HepG2 (cell line): ENCODE results near the gene CNOT1. TPM values are rescaled to one million over a fixed set of nuclear protein-coding genes. Genes with fewer than 3 reads are reported as not detected.

Source experiments
- ATAC-seq: fragments of 200-7000 bp; cut with Tn5 transposase; 3 replicates; pipeline ENCODE4 v1.9.1; 2020; ENCODE audit warnings: mild to moderate bottlenecking, moderate library complexity
- BruUV-seq: library from RNA; stranded (reverse); fragments of 400-500 nt; replicated peaks from 2 replicates; lab custom pipeline; 2021; lab: Mats Ljungman, UMichigan
- CTCF ChIA-PET: fragments of 300-600 bp; formaldehyde crosslinking; extraction: SDS; loops from one replicate; lab custom pipeline; 2021; ENCODE audit warnings: low total read pairs, inconsistent platforms, low intra/inter-chr PET ratio; lab: Yijun Ruan, JAX
- POLR2A ChIA-PET: fragments of 350-600 bp; sonication (Branson Sonifier 250); formaldehyde crosslinking; loops from one replicate; lab custom pipeline; 2020; ENCODE audit warnings: antibody characterized with exemption, inconsistent platforms; lab: Yijun Ruan, JAX
- DNase-seq: peaks from one replicate; pipeline ENCODE4 v3.0.0-alpha.2; 2015; ENCODE audit warnings: low spot score
- FAIRE-seq: peaks from 3 replicates; lab custom pipeline; 2011; peaks lifted over from hg19 to GRCh38; lab: Jason Lieb, UNC
- H2AFZ ChIP-seq: one replicate; pipeline ENCODE4 v1.6.1; 2011; ENCODE audit warnings: low read length, inconsistent platforms
- H3K27ac ChIP-seq: fragments of 300-600 bp; 3 replicates; pipeline ENCODE4 v1.8.0; 2011; ENCODE audit warnings: mixed run types, mild to moderate bottlenecking, mixed read lengths, low read length, inconsistent platforms; ENCODE audit not compliant: insufficient read depth; ENCODE audit errors: extremely low read length
- H3K27me3 ChIP-seq, 2 experiments: fragments of 200-600 bp in 1 of 2; 2 replicates in 1 of 2; 3 replicates in 1 of 2; pipeline versions ENCODE4 v1.6.0 to v1.8.0; 2011; ENCODE audit warnings: low read length in 2 of 2, mild to moderate bottlenecking in 2 of 2, moderate library complexity in 2 of 2, inconsistent platforms in 1 of 2; ENCODE audit not compliant: insufficient read depth in 2 of 2, control insufficient read depth in 1 of 2
- H3K36me3 ChIP-seq, 2 experiments: fragments of 200-600 bp in 1 of 2; replicated peaks in 1 of 2; 2 replicates in 1 of 2; 3 replicates in 1 of 2; pipeline versions ENCODE4 v1.5.1 to v1.8.0; 2011; ENCODE audit warnings: low read length in 2 of 2, inconsistent platforms in 1 of 2; ENCODE audit not compliant: insufficient read depth in 2 of 2, control insufficient read depth in 1 of 2
- H3K4me1 ChIP-seq: 2 replicates; pipeline ENCODE4 v1.5.1; 2012; ENCODE audit warnings: low read length, inconsistent platforms; ENCODE audit not compliant: insufficient read depth
- H3K4me2 ChIP-seq: 2 replicates; pipeline ENCODE4 v1.6.0; 2011; ENCODE audit warnings: low read depth, low read length, inconsistent platforms
- H3K4me3 ChIP-seq, 3 experiments: fragments of 200-600 bp in 1 of 3; sonication (generic), shearing (Covaris generic) in 1 of 3; replicated peaks in 1 of 3; 2 replicates each; pipeline ENCODE4 v1.5.1; 2011 to 2016; ENCODE audit warnings: low read length in 3 of 3, inconsistent platforms in 2 of 3, low read depth in 2 of 3, mild to moderate bottlenecking in 2 of 3, control low read depth in 1 of 3, mixed read lengths in 1 of 3; ENCODE audit not compliant: insufficient read depth in 1 of 3
- H3K79me2 ChIP-seq: one replicate; pipeline ENCODE4 v1.6.1; 2011; ENCODE audit warnings: low read length, inconsistent platforms; ENCODE audit not compliant: insufficient read depth
- H3K9ac ChIP-seq: 2 replicates; pipeline ENCODE4 v1.6.0; 2011; ENCODE audit warnings: mild to moderate bottlenecking, low read depth, low read length, inconsistent platforms; ENCODE audit not compliant: insufficient read depth
- H3K9me3 ChIP-seq: 2 replicates; pipeline ENCODE4 v1.5.1; 2012; ENCODE audit warnings: mild to moderate bottlenecking, low read length
- H4K20me1 ChIP-seq: 2 replicates; pipeline ENCODE4 v1.6.0; 2011; ENCODE audit warnings: inconsistent platforms, mild to moderate bottlenecking, low read length, moderate library complexity; ENCODE audit not compliant: insufficient read depth
- ATM ChIP-seq: fragments of 450-650 bp; IDR thresholded peaks from 2 replicates; pipeline ENCODE4 v1.7.1; 2017; ENCODE audit warnings: mild to moderate bottlenecking, borderline replicate concordance
- HNRNPL ChIP-seq: fragments of 200-400 bp; formaldehyde crosslinking; IDR thresholded peaks from 2 replicates; pipeline ENCODE4 v1.6.1; 2017; ENCODE audit warnings: mild to moderate bottlenecking, low read depth, low read length
- KDM5B ChIP-seq: sonication (generic); formaldehyde crosslinking; IDR thresholded peaks from 2 replicates; pipeline ENCODE4 v1.4.0; 2020; ENCODE audit warnings: missing genetic modification reagents, mild to moderate bottlenecking, borderline replicate concordance
- SNAI1 ChIP-seq: sonication (generic); formaldehyde crosslinking; IDR thresholded peaks from 2 replicates; pipeline ENCODE4 v1.5.0; 2020; ENCODE audit warnings: mild to moderate bottlenecking, missing genetic modification reagents, borderline replicate concordance
- SRY ChIP-seq: sonication (generic); formaldehyde crosslinking; IDR thresholded peaks from 2 replicates; pipeline ENCODE4 v1.8.0; 2022; ENCODE audit warnings: mild to moderate bottlenecking, missing genetic modification reagents
- ZNF510 ChIP-seq: sonication (generic); formaldehyde crosslinking; IDR thresholded peaks from 2 replicates; pipeline ENCODE4 v1.4.0; 2020; ENCODE audit warnings: low read depth, mild to moderate bottlenecking, missing genetic modification reagents
- ZNF552 ChIP-seq: sonication (generic); formaldehyde crosslinking; IDR thresholded peaks from 2 replicates; pipeline ENCODE4 v1.9.0; 2022; ENCODE audit warnings: missing genetic modification reagents, mild to moderate bottlenecking, borderline replicate concordance
- ZNF746 ChIP-seq: sonication (generic); formaldehyde crosslinking; IDR thresholded peaks from 2 replicates; pipeline ENCODE4 v1.8.0; 2022; ENCODE audit warnings: mild to moderate bottlenecking, missing genetic modification reagents
- WGBS: methylation state at CpG from one replicate; pipeline ENCODE4 v1.1.6; 2017; ENCODE audit warnings: low lambda C conversion rate; 5-methylcytosine and 5-hydroxymethylcytosine counted together
- in situ Hi-C: cut with HindIII; loops from 2 replicates; pipeline ENCODE4 v1.10.0; 2017; ENCODE audit warnings: low pct_unique_long_range_greater_than_20kb; ENCODE audit not compliant: extremely low pct_ligation_motif_present
- intact Hi-C: fragments of 100-400 bp; cut with micrococcal nuclease; formaldehyde crosslinking; loops from one replicate; pipeline ENCODE4 v1.10.0; 2022; ENCODE audit not compliant: unreplicated experiment
- polyA plus RNA-seq, 8 experiments: library from polyadenylated mRNA; depleted of rRNA in 3 of 8; stranded (reverse) in 7 of 8; unstranded in 1 of 8; fragments of >200 nt; fragmentation: Illumina TruSeq in 4 of 8; extraction: Trizol in 4 of 8; gene quantifications; 2 replicates each; pipeline versions ENCODE4 v1.2.1 to v1.2.3, GENCODE V29; 2011 to 2016; ENCODE audit warnings: low read depth in 4 of 8, missing spikeins in 1 of 8, mixed read lengths in 1 of 8; ENCODE audit not compliant: insufficient read depth in 1 of 8
- total RNA-seq, 5 experiments: library from RNA; depleted of rRNA; stranded (reverse); fragments of >200 nt; fragmentation: Illumina TruSeq; extraction: Trizol; gene quantifications; 2 replicates each; pipeline ENCODE4 v1.2.3, GENCODE V29; 2016; ENCODE audit warnings: low read depth in 1 of 5
- TF ChIP-seq, protein P1 (sequence below): sonication (generic); formaldehyde crosslinking; IDR thresholded peaks from 2 replicates; pipeline ENCODE4 v1.8.0; 2022; ENCODE audit warnings: mild to moderate bottlenecking, missing genetic modification reagents; ENCODE audit not compliant: insufficient replicate concordance

Gene CNOT1
- total and polyA plus RNA-seq, 2 of the 13 experiments (the other 11 are each of a cell fraction or from before 2014, with no cell fraction given): 188 to 232 TPM

DNA sequence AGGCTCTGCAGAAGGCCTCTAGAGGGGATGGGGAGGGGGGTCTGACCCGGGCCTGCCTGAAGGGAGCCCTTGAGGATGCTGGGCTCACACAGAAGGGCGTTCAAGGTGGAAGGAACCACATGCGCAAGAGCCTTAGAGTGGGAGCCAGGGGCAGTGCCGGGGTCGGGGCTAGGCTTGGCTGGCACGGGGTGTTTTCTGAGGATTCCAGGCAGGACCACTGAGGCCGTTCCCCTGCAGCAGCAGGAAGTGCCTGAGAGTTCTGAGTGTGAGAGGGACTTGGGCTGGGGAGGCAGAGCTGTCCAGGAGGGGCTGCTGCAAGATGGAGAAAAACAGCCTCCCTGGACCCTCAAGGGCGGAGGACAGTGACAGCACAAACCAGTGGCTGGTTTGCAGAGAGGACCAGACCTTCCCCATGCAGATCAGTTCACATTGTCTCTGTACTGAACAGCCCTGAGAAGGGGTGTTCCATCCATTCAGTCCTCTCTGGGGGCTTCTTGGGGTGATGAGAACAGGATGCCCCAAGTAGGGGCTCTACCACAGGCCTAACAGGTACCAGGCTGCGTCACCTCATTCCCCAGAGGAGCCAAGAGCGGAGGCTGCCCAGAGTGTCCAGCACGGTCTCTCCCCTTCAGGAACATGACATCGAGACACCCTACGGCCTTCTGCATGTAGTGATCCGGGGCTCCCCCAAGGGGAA lies 126.3 kb downstream of the CNOT1 start:
- POLR2A ChIA-PET: interaction anchor here (1.8 kb wide), 1 partner anchor 11 kb away, joined by 4 read pairs; no protein-coding TSS in a partner anchor
- in situ Hi-C loops: loop anchor here (10.0 kb wide), 1 partner anchor 231 kb away; the partner anchor contains the start of gene GOT2
- peaks cover 45% of the 10 kb centered on the region for H3K4me1 ChIP-seq
- ATAC-seq: no peak
- TF ChIP-seq ZNF552 (no peak), ZNF746 (no peak), ZNF510 (CRISPR knock-in tag) (no peak), HNRNPL (no peak), SRY (CRISPR knock-in tag) (no peak), SNAI1 (CRISPR knock-in tag) (no peak), KDM5B (CRISPR knock-in tag) (no peak), ATM (no peak)
- TF ChIP-seq, protein P1, sequence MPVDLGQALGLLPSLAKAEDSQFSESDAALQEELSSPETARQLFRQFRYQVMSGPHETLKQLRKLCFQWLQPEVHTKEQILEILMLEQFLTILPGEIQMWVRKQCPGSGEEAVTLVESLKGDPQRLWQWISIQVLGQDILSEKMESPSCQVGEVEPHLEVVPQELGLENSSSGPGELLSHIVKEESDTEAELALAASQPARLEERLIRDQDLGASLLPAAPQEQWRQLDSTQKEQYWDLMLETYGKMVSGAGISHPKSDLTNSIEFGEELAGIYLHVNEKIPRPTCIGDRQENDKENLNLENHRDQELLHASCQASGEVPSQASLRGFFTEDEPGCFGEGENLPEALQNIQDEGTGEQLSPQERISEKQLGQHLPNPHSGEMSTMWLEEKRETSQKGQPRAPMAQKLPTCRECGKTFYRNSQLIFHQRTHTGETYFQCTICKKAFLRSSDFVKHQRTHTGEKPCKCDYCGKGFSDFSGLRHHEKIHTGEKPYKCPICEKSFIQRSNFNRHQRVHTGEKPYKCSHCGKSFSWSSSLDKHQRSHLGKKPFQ (CRISPR knock-in tag): no peak
- TF ChIP-seq, all 625 proteins: peak for 0
- FAIRE-seq (no peak), DNase-seq (no peak)
- Histone ChIP-seq H4K20me1 (no peaks in the 10 kb centered on the region), H3K36me3 (no peaks in the 10 kb centered on the region), H3K27ac (no peak overlapping the region), H3K4me2 (no peak overlapping the region), H3K9ac (no peak overlapping the region), H3K79me2 (no peaks in the 10 kb centered on the region), H3K27me3 (peaks cover 0 to 8% of the 10 kb centered on the region in 2 experiments; a peak in 2 of 5 replicates), H3K9me3 (no peaks in the 10 kb centered on the region), H3K4me3 (no peak overlapping the region), H2AFZ (no peak overlapping the region)
- CTCF ChIA-PET: no interaction called here
- BruUV-seq: no TSS peak
- intact Hi-C loops: no loop called here
- WGBS: 51% methylated on average over 8 of the region's 14 CpGs
